ENCODE results near the gene GINS2.

The GINS2 gene

DNA sequence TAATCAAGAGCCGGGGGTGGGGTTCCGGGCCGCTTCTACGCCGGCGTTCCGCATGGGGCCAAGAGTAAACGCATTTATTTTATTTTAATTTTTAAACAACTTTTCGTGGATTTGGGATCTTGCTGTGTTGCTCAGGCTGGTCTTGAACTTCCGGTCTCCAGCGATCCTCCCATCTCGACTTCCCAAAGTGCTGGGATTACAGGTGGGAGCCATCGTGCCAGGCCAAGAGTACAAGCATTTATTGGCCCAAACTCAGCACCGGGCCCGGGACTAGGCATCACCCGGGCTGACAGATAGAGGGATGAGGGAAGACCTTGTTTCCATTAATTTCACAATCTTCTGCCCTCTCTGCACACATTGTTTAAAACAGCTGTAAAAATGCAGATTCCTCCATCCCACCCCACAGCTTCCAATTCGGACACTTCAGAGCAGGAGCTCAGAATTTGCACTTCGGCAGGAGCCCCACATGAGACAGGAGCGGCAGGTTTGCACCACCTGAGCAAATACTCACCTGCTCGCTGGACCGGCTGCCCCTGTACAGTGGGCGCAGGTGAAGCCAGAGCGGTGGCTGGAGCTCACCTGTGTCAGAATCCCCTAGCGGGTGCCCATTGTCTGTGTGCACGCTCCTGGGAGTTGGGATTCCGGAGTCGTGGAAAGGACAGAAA is 663 bp upstream of the GINS2 start:
- no peak for DNase-seq

DNA sequence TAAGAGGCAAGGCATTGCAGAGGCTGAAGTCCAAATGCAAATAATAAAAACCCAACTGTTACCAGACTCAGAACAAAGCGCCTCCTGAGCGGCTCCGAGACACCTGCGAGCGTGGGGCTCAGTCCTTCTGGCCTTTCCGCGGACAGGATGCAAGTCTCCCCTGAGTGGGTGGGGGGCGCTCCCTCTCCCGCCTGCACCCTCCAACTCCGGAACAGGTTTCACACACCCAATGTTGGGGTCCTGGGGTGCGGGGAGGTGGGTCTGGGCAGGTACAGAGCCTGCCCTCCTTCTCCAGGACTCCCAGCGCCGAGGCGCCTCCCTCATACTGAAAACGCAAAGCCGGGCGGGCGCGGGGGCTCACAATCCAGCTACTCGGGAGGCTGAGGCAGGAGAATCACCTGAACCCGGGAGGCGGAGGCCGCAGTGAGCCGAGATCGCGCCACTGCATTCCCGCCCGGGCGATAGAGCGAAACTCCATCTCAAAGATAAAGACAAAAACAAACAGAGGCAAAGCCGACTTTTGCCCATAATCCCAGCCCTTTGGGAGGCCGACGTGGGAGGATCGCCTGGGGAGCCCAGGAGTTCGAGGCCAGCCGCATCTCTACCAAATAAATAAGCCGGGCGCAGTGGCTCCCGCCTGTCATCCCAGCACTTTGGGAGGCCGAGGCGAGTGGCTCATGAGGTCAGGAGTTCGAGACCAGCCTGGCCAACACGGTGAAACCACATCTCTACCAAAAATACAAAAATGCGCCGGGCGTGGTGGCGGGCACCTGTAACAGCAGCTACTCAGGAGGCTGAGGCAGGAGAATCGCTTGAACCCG is 893 bp downstream of the GINS2 start:
- peak; percentile 15 for DNase-seq

DNA sequence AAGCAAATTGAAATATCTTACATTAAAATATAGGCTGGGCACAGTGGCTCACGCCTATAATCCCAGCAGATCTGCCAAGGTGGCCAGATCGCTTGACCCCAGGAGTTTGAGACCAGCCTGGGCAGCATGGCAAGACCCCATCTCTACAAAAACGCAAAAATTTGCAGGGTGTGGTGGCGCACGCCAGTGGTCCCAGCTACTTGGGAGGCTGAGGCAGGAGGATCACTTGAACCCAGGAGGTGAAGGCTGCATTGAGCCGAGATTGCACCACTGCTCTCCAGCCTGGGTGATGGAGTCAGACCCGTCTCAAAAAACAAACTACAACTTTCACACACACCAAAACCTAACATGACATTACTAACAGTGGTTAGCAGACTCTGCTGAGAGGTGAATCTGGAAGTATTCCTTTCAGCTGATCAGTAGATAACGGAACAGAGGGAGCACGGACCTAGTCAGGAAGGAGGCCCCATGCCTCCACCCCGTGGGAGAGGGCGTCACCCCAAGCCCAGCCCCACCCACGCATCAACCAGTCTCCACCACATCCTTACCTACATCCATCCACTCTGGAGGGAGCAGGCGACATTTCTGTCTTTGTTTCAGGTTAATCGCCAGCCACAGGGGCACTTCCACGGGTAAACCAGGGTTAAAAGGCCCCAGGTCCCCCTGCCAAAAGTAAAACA is 1.7 kb downstream of the GINS2 start:
- no peak for DNase-seq

DNA sequence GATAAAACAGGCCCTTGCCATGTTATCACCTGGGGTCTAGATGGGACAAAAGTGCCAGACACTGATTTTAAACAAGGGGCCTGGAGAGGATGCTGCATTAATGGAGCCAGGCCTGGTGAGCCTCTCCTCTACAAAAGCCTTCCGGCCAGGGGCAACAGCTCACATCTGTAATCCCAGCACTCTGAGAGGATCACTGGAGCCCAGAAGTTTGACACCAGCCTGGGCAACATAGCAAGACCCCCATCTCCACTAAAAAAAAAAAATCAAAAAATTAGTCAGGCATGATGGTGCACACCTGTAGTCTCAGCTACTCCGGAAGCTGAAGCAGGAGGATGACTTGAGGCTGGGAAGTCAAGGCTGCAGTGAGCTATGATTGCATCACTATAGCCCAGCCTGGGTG is 3.5 kb downstream of the GINS2 start:
- DNase-seq = no peak

GRCh38 chr16:85683363-85683762 is 5.4 kb downstream of the GINS2 start:
- no peak for DNase-seq

DNA sequence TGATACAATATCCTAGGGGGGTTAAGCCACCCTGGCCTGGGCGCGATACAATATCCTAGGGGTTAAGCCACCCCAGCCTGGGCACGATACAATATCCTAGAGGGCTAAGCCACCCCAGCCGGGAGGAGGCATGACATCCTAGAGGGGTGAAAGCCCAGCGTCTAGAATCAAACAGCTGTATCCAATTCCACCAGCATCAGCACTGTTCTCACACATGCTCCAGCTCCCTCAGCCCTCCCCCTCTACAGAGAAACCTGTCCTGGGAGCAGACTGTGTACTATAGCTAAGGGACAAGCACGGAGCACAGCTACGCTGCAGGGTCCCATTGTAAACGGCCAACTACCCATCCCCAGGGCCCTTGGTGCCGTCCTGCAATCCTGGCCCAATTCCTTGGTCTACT is 6.2 kb downstream of the GINS2 start:
- no peak for DNase-seq

DNA sequence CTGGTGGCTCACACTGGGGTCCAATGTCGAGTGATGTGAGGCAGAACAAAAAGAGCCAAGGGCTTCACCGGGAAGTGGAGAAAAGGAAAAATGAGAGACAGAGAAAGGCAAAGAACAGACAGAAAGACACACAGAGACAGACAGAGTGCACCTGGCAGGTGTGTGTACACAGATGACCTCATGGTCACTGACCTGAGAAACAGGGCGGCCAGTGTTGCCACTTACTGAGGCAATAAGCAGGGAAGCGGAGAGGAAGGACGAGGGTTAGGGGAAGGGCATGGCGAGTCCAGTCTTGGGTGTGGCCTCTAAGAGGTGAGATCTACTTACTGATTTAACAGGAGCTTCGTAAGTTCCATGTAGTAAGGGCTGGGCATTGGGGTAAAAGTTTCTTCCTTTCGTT is 7.5 kb downstream of the GINS2 start:
- DNase-seq = no peak

GRCh38 chr16:85680352-85680944 is 8.3 kb downstream of the GINS2 start:
- no peak for DNase-seq

- no peak for DNase-seq
Measured at GRCh38 chr16:85679870-85680269, 8.9 kb downstream of the GINS2 start.

GRCh38 chr16:85678821-85679220 is 9.9 kb downstream of the GINS2 start:
- no peak for DNase-seq

DNA sequence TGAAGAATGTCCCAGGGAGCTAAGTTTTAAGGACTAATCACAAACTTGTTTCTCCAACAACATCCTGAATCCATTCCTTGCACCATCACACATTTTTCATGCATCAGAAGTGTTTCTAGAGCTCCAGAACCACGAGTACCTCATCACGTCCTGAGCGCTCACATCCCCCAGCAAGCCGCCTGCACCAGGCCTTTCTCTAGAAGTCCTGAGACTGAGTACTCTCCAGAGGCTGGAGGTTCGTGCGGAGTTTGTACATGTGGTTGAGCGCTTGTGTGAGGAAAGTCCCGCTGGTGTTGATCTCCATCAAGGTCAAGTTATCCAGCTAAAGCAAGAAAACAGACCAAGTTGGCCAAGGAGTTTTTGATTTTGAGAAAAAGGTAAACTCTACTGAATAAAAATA is 10.7 kb downstream of the GINS2 start:
- DNase-seq = no peak

- no peak for DNase-seq
Measured at GRCh38 chr16:85677383-85677967, 11.3 kb downstream of the GINS2 start.

- DNase-seq = no peak
Measured at GRCh38 chr16:85676466-85676865, 12.3 kb downstream of the GINS2 start.

- DNase-seq = no peak
Measured at GRCh38 chr16:85675251-85675874, 13.4 kb downstream of the GINS2 start.

GRCh38 chr16:85674828-85675227 is 13.9 kb downstream of the GINS2 start:
- DNase-seq = no peak

GRCh38 chr16:85674418-85674755 is 14.4 kb downstream of the GINS2 start:
- no peak for DNase-seq

DNA sequence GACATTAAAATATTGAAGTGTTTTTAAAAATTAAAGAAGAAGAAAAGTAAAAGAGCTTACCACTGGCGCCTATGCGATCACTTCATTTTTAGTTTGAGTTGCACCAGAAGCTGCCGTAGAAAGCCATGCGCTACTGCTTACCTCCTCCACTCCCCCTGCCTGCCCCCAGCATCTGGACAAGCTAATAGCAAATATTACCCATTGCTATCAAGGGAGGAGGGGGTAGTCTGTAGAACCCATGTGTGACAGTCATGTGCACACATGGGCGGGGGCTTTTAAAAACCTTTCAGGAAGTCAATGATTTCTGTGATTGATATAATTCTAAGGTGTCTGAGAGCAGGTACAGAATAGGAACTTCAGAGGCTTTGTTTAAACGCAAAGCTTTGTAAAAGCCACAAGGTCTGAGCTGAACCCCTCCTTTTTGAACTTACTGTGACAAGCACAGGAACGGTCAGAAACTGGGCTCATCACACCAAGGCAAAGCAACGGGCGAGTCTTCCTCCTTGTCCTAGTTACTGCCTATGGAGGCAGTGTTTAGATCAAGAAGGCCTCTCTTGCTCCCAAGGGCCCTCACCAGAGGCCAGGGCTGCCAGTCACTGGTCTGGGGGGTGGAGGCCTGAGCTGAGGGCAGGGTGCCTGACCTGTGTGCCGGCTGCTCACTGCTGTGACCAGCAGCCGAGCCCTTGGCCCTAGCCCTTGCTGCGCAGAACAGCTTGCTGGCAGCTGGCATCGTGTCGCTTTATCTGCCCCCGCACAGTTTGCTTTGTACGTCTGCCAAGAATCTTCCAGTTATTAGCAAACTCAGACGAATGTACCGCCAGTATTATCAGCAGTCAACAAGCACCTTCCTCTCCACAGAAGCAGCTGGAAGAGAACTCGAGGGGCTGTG is 15.0 kb downstream of the GINS2 start:
- DNase-seq = no peak

GRCh38 chr16:85670840-85671239 is 17.9 kb downstream of the GINS2 start:
- no peak for DNase-seq

DNA sequence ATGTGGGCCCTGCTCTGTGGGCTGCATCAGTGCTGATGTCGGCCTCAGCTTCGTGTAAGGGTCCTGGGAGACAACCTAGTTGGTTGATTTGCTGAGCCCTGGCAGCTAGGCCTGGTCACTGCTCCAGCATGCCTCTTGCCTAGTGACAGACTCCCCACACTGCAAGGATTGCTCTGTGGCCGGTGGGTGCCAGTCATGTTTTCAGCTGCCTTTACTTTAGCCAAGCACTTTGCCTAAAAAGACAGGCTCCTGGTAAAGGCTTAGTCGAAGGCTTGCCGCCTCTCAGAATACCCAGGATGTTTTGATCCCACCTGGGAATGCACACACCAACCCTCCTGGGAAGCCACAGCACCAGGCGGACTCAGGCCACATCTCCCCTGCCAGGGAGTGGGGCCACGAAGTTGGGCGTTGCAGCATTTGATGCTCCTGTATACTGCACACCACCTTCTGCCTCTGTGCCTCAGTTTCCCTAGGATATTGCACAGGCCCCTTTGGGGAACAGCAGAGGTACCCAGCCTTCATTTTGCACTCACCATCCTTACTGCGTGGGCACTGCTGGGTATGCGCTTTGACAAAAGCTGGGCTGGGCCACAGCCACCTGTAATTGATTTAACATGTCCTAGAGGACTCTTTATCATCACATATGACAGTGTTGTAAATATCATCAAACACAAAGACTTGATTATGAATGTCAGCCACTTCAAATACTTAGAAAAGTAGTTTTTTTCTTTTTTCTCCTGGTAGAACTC is 19.9 kb downstream of the GINS2 start:
- no peak for DNase-seq

GRCh38 chr16:85667841-85668413 is 20.8 kb downstream of the GINS2 start:
- no peak for DNase-seq

DNA sequence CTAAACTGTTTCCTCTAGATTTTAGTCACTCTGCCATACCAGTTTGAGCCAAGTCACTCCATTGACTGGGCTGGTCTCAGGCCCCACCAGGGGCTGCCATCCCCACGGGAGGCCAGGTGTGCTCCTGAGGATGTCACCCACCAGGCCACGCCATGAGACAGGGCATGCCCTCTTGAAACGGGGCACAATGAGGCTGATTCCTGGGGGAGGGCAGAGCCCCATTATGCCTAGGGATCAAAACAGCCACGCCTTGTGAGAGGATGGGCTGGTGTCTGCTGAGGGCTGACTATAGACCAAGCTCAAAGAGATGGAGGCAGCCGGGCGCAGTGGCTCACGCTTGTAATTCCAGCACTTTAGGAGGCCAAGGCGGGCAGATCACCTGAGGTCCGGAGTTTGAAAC is 21.5 kb downstream of the GINS2 start:
- DNase-seq = no peak

All from stimulated activated CD4-positive, alpha-beta T cell treated with anti-CD3 and anti-CD28 coated beads, Interleukin-4, amount 100 ng/mL, for 24 hours (primary cell).